ENCODE data around the gene TTC28.
A peak's percentile ranks its signal among the peaks of the same experiment; 100 is the strongest.

Gene TTC28

GRCh38 chr22:28441720-28442263 is 237.8 kb downstream of the TTC28 start:
- TF ChIP-seq CTCF (IDR thresholded peaks at IDR 0.05; ENCODE audit: insufficient read depth, low read depth, low read length, missing control alignments): no peak
- no peak for DNase-seq (ENCODE audit: low read depth)
- peak overlapping the region; percentile 57 for H3K4me3 ChIP-seq (ENCODE audit: low read length)

- no peak for TF ChIP-seq CTCF (IDR thresholded peaks at IDR 0.05; ENCODE audit: insufficient read depth, low read depth, low read length, missing control alignments)
- DNase-seq (ENCODE audit: low read depth): no peak
- H3K4me3 ChIP-seq (ENCODE audit: low read length): no peak overlapping the region
These were observed 238.8 kb downstream of the TTC28 start for GRCh38 chr22:28440592-28441390.

GRCh38 chr22:28438183-28438768 is 241.4 kb downstream of the TTC28 start:
- TF ChIP-seq CTCF (IDR thresholded peaks at IDR 0.05; ENCODE audit: insufficient read depth, low read depth, low read length, missing control alignments): no peak
- no peak for DNase-seq (ENCODE audit: low read depth)
- H3K4me3 ChIP-seq (ENCODE audit: low read length): no peak overlapping the region

GRCh38 chr22:28435982-28436381 is 243.7 kb downstream of the TTC28 start:
- peak; percentile 67 for DNase-seq (ENCODE audit: low read depth)
- TF ChIP-seq CTCF (IDR thresholded peaks at IDR 0.05; ENCODE audit: insufficient read depth, low read depth, low read length, missing control alignments): no peak
- H3K4me3 ChIP-seq (ENCODE audit: low read length): no peak overlapping the region

GRCh38 chr22:28435140-28435768 is 244.4 kb downstream of the TTC28 start:
- no peak overlapping the region for H3K4me3 ChIP-seq (ENCODE audit: low read length)
- TF ChIP-seq CTCF (IDR thresholded peaks at IDR 0.05; ENCODE audit: insufficient read depth, low read depth, low read length, missing control alignments): no peak
- peak; percentile 79 for DNase-seq (ENCODE audit: low read depth)

GRCh38 chr22:28430466-28431025 is 249.1 kb downstream of the TTC28 start:
- no peak for TF ChIP-seq CTCF (IDR thresholded peaks at IDR 0.05; ENCODE audit: insufficient read depth, low read depth, low read length, missing control alignments)
- H3K4me3 ChIP-seq (ENCODE audit: low read length): no peak overlapping the region
- no peak for DNase-seq (ENCODE audit: low read depth)
